ENCODE data around the gene ZFP57. TPM values are rescaled to one million over a fixed set of nuclear protein-coding genes. Genes with fewer than 3 reads are reported as not detected.

The ZFP57 gene
- total and polyA plus RNA-seq, 2 of the 13 experiments (the other 11 are each of a cell fraction or from before 2014, with no cell fraction given) = not detected

- no peak for TF ChIP-seq ZNF281 (CRISPR knock-in tag; IDR thresholded peaks at IDR 0.05; ENCODE audit: borderline replicate concordance)
- TF ChIP-seq ZSCAN31 (CRISPR knock-in tag; IDR thresholded peaks at IDR 0.05; ENCODE audit: low read depth) = no peak
- TF ChIP-seq ZFP82 (CRISPR knock-in tag; IDR thresholded peaks at IDR 0.05; ENCODE audit: borderline replicate concordance) = no peak
- TF ChIP-seq ZNF274 (CRISPR knock-in tag; IDR thresholded peaks at IDR 0.05) = no peak
- peak; percentile 70 for TF ChIP-seq CTCF (CRISPR knock-in tag; IDR thresholded peaks at IDR 0.05)
- TF ChIP-seq ADNP (CRISPR knock-in tag; IDR thresholded peaks at IDR 0.05) = no peak
- no peak for TF ChIP-seq MIER3 (CRISPR knock-in tag; IDR thresholded peaks at IDR 0.05; ENCODE audit: borderline replicate concordance)
- no peak for TF ChIP-seq ZNF703 (CRISPR knock-in tag; IDR thresholded peaks at IDR 0.05; ENCODE audit: borderline replicate concordance)
- no peak for TF ChIP-seq ZNF20 (CRISPR knock-in tag; IDR thresholded peaks at IDR 0.05)
- no peak for TF ChIP-seq AKNA (CRISPR knock-in tag; IDR thresholded peaks at IDR 0.05; ENCODE audit: borderline replicate concordance)
- TF ChIP-seq RFX1 (IDR thresholded peaks at IDR 0.05) = no peak
- TF ChIP-seq FOXP1 (IDR thresholded peaks at IDR 0.05) = no peak
- TF ChIP-seq FOXP1 (CRISPR knock-in tag; IDR thresholded peaks at IDR 0.05) = no peak
- TF ChIP-seq ZNF503 (CRISPR knock-in tag; IDR thresholded peaks at IDR 0.05) = no peak
- no peak; the same call in 1 of the 2 replicates for TF ChIP-seq ZNF460 (CRISPR knock-in tag; IDR thresholded peaks at IDR 0.05; ENCODE audit: borderline replicate concordance)
- TF ChIP-seq ZBTB14 (CRISPR knock-in tag; IDR thresholded peaks at IDR 0.05) = no peak
- TF ChIP-seq SIX1 (CRISPR knock-in tag; IDR thresholded peaks at IDR 0.05; ENCODE audit: borderline replicate concordance) = no peak
Measured at GRCh38 chr6:29647927-29648642, 32.9 kb downstream of the ZFP57 start (continued).
